Loucy (cell line): ENCODE data around the gene CDC20B.
A peak's percentile ranks its signal among the peaks of the same experiment; 100 is the strongest.

Experiments
- H2AFZ ChIP-seq: fragments of 200-600 bp; sonication (generic); 2 replicates; pipeline ENCODE4 v1.6.0; 2016; ENCODE audit warnings: antibody characterized with exemption, mild to moderate bottlenecking, low read length, moderate library complexity
- H3F3A ChIP-seq: fragments of 200-600 bp; 2 replicates; pipeline ENCODE4 v1.6.0; 2016; ENCODE audit warnings: antibody characterized with exemption, low read depth, mild to moderate bottlenecking
- H3K27me3 ChIP-seq: fragments of 200-600 bp; sonication (generic); 2 replicates; pipeline ENCODE4 v1.6.1; 2014; ENCODE audit warnings: low read length, mild to moderate bottlenecking; ENCODE audit not compliant: insufficient read depth, poor library complexity, severe bottlenecking
- H3K36me3 ChIP-seq: fragments of 200-600 bp; sonication (generic); 2 replicates; pipeline ENCODE4 v1.6.1; 2016; ENCODE audit warnings: low read length; ENCODE audit not compliant: insufficient read depth
- H3K4me1 ChIP-seq: fragments of 200-600 bp; sonication (generic); 2 replicates; pipeline ENCODE4 v1.5.1; 2014; ENCODE audit warnings: low read length, mild to moderate bottlenecking; ENCODE audit not compliant: insufficient read depth, poor library complexity, severe bottlenecking
- H3K4me2 ChIP-seq: fragments of 200-600 bp; sonication (generic); 2 replicates; pipeline ENCODE4 v1.6.0; 2014; ENCODE audit warnings: antibody characterized with exemption, low read length, low read depth, mild to moderate bottlenecking; ENCODE audit not compliant: poor library complexity, severe bottlenecking
- H3K4me3 ChIP-seq: fragments of 200-600 bp; sonication (generic); 2 replicates; pipeline ENCODE4 v1.5.1; 2014; ENCODE audit warnings: low read length, mild to moderate bottlenecking, mixed read lengths; ENCODE audit not compliant: poor library complexity, severe bottlenecking
- H3K79me2 ChIP-seq: fragments of 200-600 bp; sonication (generic); 2 replicates; pipeline ENCODE4 v1.6.1; 2014; ENCODE audit warnings: low read length; ENCODE audit not compliant: insufficient read depth
- H3K9ac ChIP-seq: fragments of 200-600 bp; sonication (generic); 2 replicates; pipeline ENCODE4 v1.6.0; 2014; ENCODE audit warnings: mild to moderate bottlenecking, low read depth, low read length, moderate library complexity; ENCODE audit not compliant: poor library complexity, severe bottlenecking
- H3K9me2 ChIP-seq: fragments of 200-600 bp; sonication (generic); replicated peaks from 2 replicates; pipeline ENCODE4 v1.6.1; 2016; ENCODE audit warnings: low read depth, low read length, mixed read lengths
- H3K9me3 ChIP-seq: fragments of 200-600 bp; sonication (generic); 2 replicates; pipeline ENCODE4 v1.6.1; 2014; ENCODE audit warnings: mild to moderate bottlenecking, antibody characterized with exemption, low read length, low read depth; ENCODE audit not compliant: insufficient read depth
- H4K20me1 ChIP-seq: fragments of 200-600 bp; sonication (generic); 2 replicates; pipeline ENCODE4 v1.6.0; 2014; ENCODE audit warnings: antibody characterized with exemption, low read length, mild to moderate bottlenecking; ENCODE audit not compliant: insufficient read depth, poor library complexity, severe bottlenecking
- CTCF ChIP-seq: fragments of 200-600 bp; sonication (generic); conservative IDR thresholded peaks from 2 replicates; pipeline ENCODE4 v1.5.1; 2014; ENCODE audit warnings: mild to moderate bottlenecking, antibody characterized with exemption, low read length
- EZH2phosphoT487 ChIP-seq: fragments of 200-600 bp; IDR thresholded peaks from 2 replicates; pipeline ENCODE4 v1.6.1; 2018; ENCODE audit warnings: antibody characterized with exemption, mild to moderate bottlenecking, moderate library complexity, borderline replicate concordance

Gene CDC20B

GRCh38 chr5:55151923-55152842 is 20.8 kb downstream of the CDC20B start:
- H3K4me2 ChIP-seq: no peak overlapping the region
- H3K27me3 ChIP-seq: no peaks in the 10 kb centered on the region
- no peaks in the 10 kb centered on the region for H3F3A ChIP-seq

DNA sequence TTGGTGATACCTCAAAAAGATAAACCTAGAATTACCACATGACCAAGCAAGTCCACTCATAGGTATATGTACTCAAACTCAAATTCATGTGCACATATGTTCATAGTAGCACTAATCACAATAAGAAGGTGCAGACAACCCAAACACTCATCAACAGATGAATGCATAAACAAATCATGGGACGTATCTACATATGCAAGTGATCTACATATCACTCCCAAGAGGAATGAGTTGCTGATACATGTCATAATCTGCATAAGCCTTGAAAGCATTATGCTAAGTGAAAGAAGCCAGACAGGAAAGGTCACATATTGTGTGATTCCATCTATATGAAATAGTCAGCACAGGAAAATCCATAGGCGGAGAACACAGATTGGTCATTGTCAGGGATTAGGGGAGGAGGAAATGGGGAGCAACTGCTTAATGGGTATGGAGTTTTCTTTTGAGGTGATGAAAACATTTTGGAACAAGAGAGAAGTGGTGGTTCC is 23.6 kb downstream of the CDC20B start:
- H3K27me3 ChIP-seq: no peaks in the 10 kb centered on the region
- H3K4me1 ChIP-seq: peaks cover 12% of the 10 kb centered on the region
- no peaks in the 10 kb centered on the region for H3K9me2 ChIP-seq
- no peak overlapping the region for H3K9ac ChIP-seq
- H3K9me3 ChIP-seq: no peaks in the 10 kb centered on the region
- H3K4me3 ChIP-seq: no peak overlapping the region
- no peaks in the 10 kb centered on the region for H3F3A ChIP-seq
- no peak overlapping the region for H3K4me2 ChIP-seq
- no peaks in the 10 kb centered on the region for H3K36me3 ChIP-seq
- H3K79me2 ChIP-seq: no peaks in the 10 kb centered on the region
- H2AFZ ChIP-seq: no peak overlapping the region
- no peaks in the 10 kb centered on the region for H4K20me1 ChIP-seq
- TF ChIP-seq EZH2phosphoT487 (no peak), CTCF (no peak)

More at GRCh38 chr5:55151923-55152842, 20.8 kb downstream of the CDC20B start:
- Histone ChIP-seq H3K4me1 (no peaks in the 10 kb centered on the region), H3K4me3 (no peak overlapping the region), H3K79me2 (no peaks in the 10 kb centered on the region), H3K9me2 (no peaks in the 10 kb centered on the region), H3K9me3 (no peaks in the 10 kb centered on the region), H3K36me3 (no peaks in the 10 kb centered on the region), H3K9ac (no peak overlapping the region), H2AFZ (no peak overlapping the region), H4K20me1 (no peaks in the 10 kb centered on the region)
- TF ChIP-seq EZH2phosphoT487 (no peak), CTCF (no peak)

DNA sequence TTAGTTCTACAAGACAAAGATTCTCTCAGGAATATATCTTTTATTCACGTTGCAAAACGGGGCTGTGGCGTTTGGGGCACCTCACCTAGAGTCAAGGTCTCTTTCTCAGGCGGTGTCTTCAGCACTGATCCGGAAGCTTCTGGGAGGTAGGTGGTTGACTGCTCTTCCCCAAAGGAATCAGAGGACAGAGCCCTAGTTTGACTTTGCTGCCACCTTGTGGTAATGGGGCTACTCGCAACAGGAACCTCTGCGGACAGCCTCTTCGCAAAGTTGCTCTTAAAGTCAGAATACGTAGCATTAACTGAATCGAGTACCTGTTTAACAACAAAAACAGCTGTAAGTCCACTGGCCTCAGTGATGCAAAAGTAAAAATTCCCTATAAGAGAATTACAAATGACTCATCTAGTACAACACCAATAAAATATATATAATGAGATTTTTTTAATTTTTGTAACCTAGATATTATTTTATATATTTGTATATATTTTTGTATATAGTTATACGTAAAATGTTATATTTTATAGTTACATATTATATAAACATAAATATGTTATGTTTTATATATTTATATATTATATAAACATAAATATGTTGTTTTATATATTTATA is 26.3 kb downstream of the CDC20B start:
- H3F3A ChIP-seq: no peaks in the 10 kb centered on the region
- H2AFZ ChIP-seq: peak overlapping the region; percentile 58
- H3K9ac ChIP-seq: no peak overlapping the region
- peak overlapping the region; percentile 33 for H3K4me3 ChIP-seq
- H3K9me2 ChIP-seq: no peaks in the 10 kb centered on the region
- peaks cover 19% of the 10 kb centered on the region for H3K4me1 ChIP-seq
- peak overlapping the region; percentile 60 for H3K4me2 ChIP-seq
- H3K79me2 ChIP-seq: no peaks in the 10 kb centered on the region
- no peaks in the 10 kb centered on the region for H3K36me3 ChIP-seq
- no peaks in the 10 kb centered on the region for H3K9me3 ChIP-seq
- peak; percentile 98 for TF ChIP-seq CTCF
- TF ChIP-seq EZH2phosphoT487: no peak
- no peaks in the 10 kb centered on the region for H3K27me3 ChIP-seq
- no peaks in the 10 kb centered on the region for H4K20me1 ChIP-seq
